SJSA1 (cell line): ENCODE results near the gene MRGPRG. TPM values are rescaled to one million over a fixed set of nuclear protein-coding genes. Genes with fewer than 3 reads are reported as not detected.

Experiments used
- DNase-seq, 2 experiments: peaks; one replicate each; pipeline ENCODE4 v3.0.0-alpha.2; 2015 to 2020; ENCODE audit warnings: low spot score in 2 of 2, low read depth in 1 of 2
- H3K27ac ChIP-seq: fragments of 250-450 bp; sonication (Bioruptor Pico); 2 replicates; pipeline ENCODE4 v1.5.1; 2020; ENCODE audit warnings: mild to moderate bottlenecking, moderate library complexity
- H3K27me3 ChIP-seq: fragments of 250-450 bp; sonication (Bioruptor Pico); replicated peaks from 2 replicates; pipeline ENCODE4 v1.5.1; 2020; ENCODE audit warnings: mild to moderate bottlenecking, moderate library complexity
- H3K36me3 ChIP-seq: fragments of 250-450 bp; sonication (Bioruptor Pico); 2 replicates; pipeline ENCODE4 v1.5.1; 2020; ENCODE audit warnings: mild to moderate bottlenecking
- H3K4me1 ChIP-seq: fragments of 250-450 bp; sonication (Bioruptor Pico); replicated peaks from 2 replicates; pipeline ENCODE4 v1.6.1; 2021; ENCODE audit warnings: mild to moderate bottlenecking
- H3K4me3 ChIP-seq: fragments of 250-450 bp; sonication (Bioruptor Pico); 2 replicates; pipeline ENCODE4 v1.5.1; 2020; ENCODE audit warnings: mild to moderate bottlenecking
- H3K9me3 ChIP-seq: fragments of 250-450 bp; sonication (Bioruptor Pico); replicated peaks from 2 replicates; pipeline ENCODE4 v1.5.1; 2020; ENCODE audit warnings: mild to moderate bottlenecking
- total RNA-seq: library from RNA; depleted of rRNA; stranded (reverse); fragments of >200 nt; shearing (Covaris generic); gene quantifications from 2 replicates; pipeline ENCODE4 v1.2.3, GENCODE V29; 2014

MRGPRG gene
- total RNA-seq, 1 experiment from 2014 or later, result not detected

GRCh38 chr11:3230636-3231549 is 12.3 kb upstream of the MRGPRG start:
- H3K36me3 ChIP-seq, result no peaks in the 10 kb centered on the region
- no peaks in the 10 kb centered on the region for H3K4me1 ChIP-seq
- DNase-seq, result no peak
- H3K27me3 ChIP-seq, result peaks cover 67% of the 10 kb centered on the region
- H3K9me3 ChIP-seq, result no peaks in the 10 kb centered on the region
- H3K27ac ChIP-seq, result no peak overlapping the region
- H3K4me3 ChIP-seq, result no peak overlapping the region

GRCh38 chr11:3229673-3230630 is 11.3 kb upstream of the MRGPRG start:
- Histone ChIP-seq H3K9me3 (no peaks in the 10 kb centered on the region), H3K27me3 (peaks cover 76% of the 10 kb centered on the region), H3K4me3 (no peak overlapping the region), H3K36me3 (no peaks in the 10 kb centered on the region), H3K27ac (no peak overlapping the region), H3K4me1 (no peaks in the 10 kb centered on the region)
- no peak for DNase-seq

DNA sequence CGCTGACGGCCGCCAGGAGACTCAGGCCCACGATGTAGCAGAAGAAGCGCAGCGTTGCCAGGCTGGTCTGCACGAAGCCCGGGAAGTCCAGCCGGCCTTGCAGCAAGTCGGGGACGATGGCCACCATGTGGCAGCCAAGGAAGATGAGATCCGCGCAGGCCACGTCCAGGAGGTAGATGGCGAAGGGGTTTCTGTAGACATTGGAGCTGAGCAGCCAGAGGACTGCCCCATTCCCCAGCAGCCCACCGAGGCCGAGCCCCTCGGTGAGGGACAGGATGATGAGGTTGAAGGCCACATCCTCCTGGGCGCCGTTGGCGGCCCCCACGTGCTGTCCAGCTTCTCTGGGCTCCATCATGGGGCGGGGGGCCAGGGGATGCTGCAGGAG is 9.8 kb upstream of the MRGPRG start:
- DNase-seq, result no peak
- H3K9me3 ChIP-seq, result no peaks in the 10 kb centered on the region
- peaks cover 88% of the 10 kb centered on the region for H3K27me3 ChIP-seq
- H3K4me1 ChIP-seq, result no peaks in the 10 kb centered on the region
- no peak overlapping the region for H3K27ac ChIP-seq
- no peaks in the 10 kb centered on the region for H3K36me3 ChIP-seq
- H3K4me3 ChIP-seq, result no peak overlapping the region

GRCh38 chr11:3227568-3228444 is 9.2 kb upstream of the MRGPRG start:
- Histone ChIP-seq H3K36me3 (no peaks in the 10 kb centered on the region), H3K4me1 (no peaks in the 10 kb centered on the region), H3K27me3 (peaks cover 89% of the 10 kb centered on the region), H3K27ac (no peak overlapping the region), H3K9me3 (no peaks in the 10 kb centered on the region), H3K4me3 (no peak overlapping the region)
- no peak for DNase-seq

- no peak for DNase-seq
- no peak overlapping the region for H3K4me3 ChIP-seq
- no peaks in the 10 kb centered on the region for H3K9me3 ChIP-seq
- H3K27ac ChIP-seq, result no peak overlapping the region
- no peaks in the 10 kb centered on the region for H3K4me1 ChIP-seq
- peaks cover 89% of the 10 kb centered on the region for H3K27me3 ChIP-seq
- no peaks in the 10 kb centered on the region for H3K36me3 ChIP-seq
Observed at GRCh38 chr11:3226846-3227567, 8.4 kb upstream of the MRGPRG start.

- Histone ChIP-seq H3K9me3 (no peaks in the 10 kb centered on the region), H3K4me1 (no peaks in the 10 kb centered on the region), H3K4me3 (no peak overlapping the region), H3K36me3 (no peaks in the 10 kb centered on the region), H3K27me3 (peaks cover 89% of the 10 kb centered on the region), H3K27ac (no peak overlapping the region)
- DNase-seq, result no peak
Observed at GRCh38 chr11:3225826-3226750, 7.5 kb upstream of the MRGPRG start.

GRCh38 chr11:3225159-3225758 is 6.6 kb upstream of the MRGPRG start:
- no peak overlapping the region for H3K4me3 ChIP-seq
- H3K27ac ChIP-seq, result no peak overlapping the region
- peaks cover 92% of the 10 kb centered on the region for H3K27me3 ChIP-seq
- H3K4me1 ChIP-seq, result no peaks in the 10 kb centered on the region
- H3K9me3 ChIP-seq, result no peaks in the 10 kb centered on the region
- DNase-seq, result no peak
- H3K36me3 ChIP-seq, result no peaks in the 10 kb centered on the region

DNA sequence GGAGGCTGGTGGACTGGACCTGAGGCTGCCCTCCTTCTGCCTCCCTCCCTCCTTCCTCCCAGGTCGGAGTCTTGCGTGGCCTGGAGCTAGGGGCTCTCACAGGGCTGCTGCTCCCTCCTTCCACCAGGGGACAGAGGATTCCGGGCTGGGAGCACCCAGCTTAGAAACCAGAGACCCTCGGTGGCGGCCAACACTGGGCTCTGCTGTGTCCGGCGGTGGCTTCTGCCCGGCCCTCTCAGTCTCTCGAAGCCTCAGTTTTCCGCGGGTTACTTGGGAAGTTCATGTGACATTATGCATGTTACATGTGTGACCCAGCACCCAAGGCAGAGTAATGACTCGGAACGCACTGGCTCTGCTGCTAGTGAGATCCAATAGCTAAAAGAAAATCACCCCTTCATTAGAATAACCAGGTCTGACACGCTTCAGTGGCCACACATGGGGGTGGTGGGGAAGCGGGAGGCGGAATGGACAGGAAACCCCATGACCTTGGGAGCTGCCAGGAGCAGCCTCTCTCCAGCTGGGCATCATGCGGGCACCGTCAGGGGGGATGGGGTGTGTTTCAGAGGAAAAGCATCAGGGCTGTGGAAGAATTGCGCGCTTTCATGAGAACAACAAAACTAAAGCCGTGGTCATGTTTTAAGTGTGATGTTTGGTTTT is 5.9 kb upstream of the MRGPRG start:
- Histone ChIP-seq H3K27ac (no peak overlapping the region), H3K4me3 (no peak overlapping the region), H3K27me3 (peaks cover 96% of the 10 kb centered on the region), H3K9me3 (no peaks in the 10 kb centered on the region), H3K36me3 (no peaks in the 10 kb centered on the region), H3K4me1 (no peaks in the 10 kb centered on the region)
- DNase-seq, result no peak

- Histone ChIP-seq H3K36me3 (no peaks in the 10 kb centered on the region), H3K27ac (no peak overlapping the region), H3K9me3 (no peaks in the 10 kb centered on the region), H3K4me3 (no peak overlapping the region), H3K4me1 (no peaks in the 10 kb centered on the region), H3K27me3 (peaks cover 98% of the 10 kb centered on the region)
- no peak for DNase-seq
Observed at GRCh38 chr11:3223932-3224381, 5.3 kb upstream of the MRGPRG start.

DNA sequence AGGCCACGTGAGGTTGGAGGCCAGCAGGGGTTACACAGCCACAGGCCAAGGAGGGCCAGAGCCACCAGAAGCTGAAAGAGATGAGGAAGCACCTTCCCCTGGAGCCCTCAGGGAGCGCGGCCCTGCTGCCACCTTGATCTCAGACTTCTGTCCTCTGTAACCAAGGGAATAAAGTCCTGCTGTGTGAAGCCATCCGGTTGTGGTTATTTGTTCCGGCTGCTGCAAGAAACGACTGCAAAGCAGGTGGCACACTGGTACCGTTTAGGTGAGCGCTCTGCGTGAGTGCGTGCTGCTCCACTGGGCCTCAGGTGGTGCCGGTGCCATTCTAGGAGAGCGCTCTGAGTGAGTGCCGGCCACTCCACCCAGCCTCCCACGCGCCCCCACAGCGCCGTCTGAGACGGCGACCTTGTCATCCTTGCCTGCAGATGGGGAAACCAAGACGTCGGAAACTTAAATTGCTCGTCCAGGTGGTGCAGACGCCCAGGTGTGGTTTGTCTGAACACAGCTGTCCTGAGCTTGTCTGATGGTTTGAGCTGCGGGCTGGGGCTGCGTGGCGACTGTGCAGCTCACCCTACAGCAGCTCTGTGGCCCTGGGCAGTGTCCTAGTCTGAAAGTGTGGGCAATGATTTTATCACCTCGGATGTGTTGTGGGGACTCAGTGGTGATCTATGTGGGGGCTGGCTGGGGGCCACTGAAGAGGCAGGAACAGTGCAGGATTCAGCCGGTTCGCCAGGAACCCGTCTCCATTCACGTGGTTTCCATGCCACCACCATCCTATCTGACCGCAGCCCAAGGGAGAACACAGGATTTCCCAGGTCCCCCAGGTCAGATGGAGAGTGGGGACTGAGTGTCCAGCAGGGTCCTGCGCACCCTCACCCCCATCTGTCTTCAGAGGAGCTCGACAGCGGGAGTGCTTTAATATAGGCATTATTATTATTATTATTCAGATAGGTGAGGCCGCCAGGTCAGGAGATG is 4.6 kb upstream of the MRGPRG start:
- Histone ChIP-seq H3K4me3 (no peak overlapping the region), H3K27ac (no peak overlapping the region), H3K27me3 (peaks cover 96% of the 10 kb centered on the region), H3K4me1 (no peaks in the 10 kb centered on the region), H3K9me3 (no peaks in the 10 kb centered on the region), H3K36me3 (no peaks in the 10 kb centered on the region)
- DNase-seq, result no peak
